Measurements from ENCODE around the gene CDC42EP4. TPM values are rescaled to one million over a fixed set of nuclear protein-coding genes. Genes with fewer than 3 reads are reported as not detected.

Gene CDC42EP4
- total and polyA plus RNA-seq, 9 of the 15 experiments (the other 6 are each of a cell fraction or from before 2014, with no cell fraction given), result 0.65 to 20.8 (median 12.3) TPM

GRCh38 chr17:73309727-73310596 lies 1.8 kb downstream of the CDC42EP4 start (continued):
- TF ChIP-seq ETV6 (IDR thresholded peaks at IDR 0.05; ENCODE audit: borderline replicate concordance in 1 of 2, low read depth in 2 of 2, low read length in 1 of 2) (no peak), ETV6 (CRISPR knock-in tag; IDR thresholded peaks at IDR 0.05; ENCODE audit: borderline replicate concordance) (no peak), ZNF589 (CRISPR knock-in tag; IDR thresholded peaks at IDR 0.05; ENCODE audit: low read depth) (no peak), MAFF (IDR thresholded peaks at IDR 0.05; ENCODE audit: low read length) (no peak), ZNF133 (CRISPR knock-in tag; IDR thresholded peaks at IDR 0.05) (no peak), CAMTA2 (CRISPR knock-in tag; conservative IDR thresholded peaks at IDR 0.05) (no peak), ATF4 (CRISPR knock-in tag; IDR thresholded peaks at IDR 0.05) (no peak), ATF7 (IDR thresholded peaks at IDR 0.05) (no peak), SAP30 (IDR thresholded peaks at IDR 0.05; ENCODE audit: borderline replicate concordance, insufficient read depth, low read depth, low read length, poor library complexity, severe bottlenecking) (peak; percentile 61), HDAC8 (tag; IDR thresholded peaks at IDR 0.05) (no peak), SIN3A (IDR thresholded peaks at IDR 0.05; ENCODE audit: borderline replicate concordance in 2 of 2, control insufficient read depth in 1 of 2, low read depth in 2 of 2, low read length in 2 of 2) (no peak; a peak in 1 of 4 replicates), PHB (CRISPR knock-in tag; IDR thresholded peaks at IDR 0.05) (no peak), CREM (IDR thresholded peaks at IDR 0.05; ENCODE audit: low read depth) (peak; percentile 26; the same call in 1 of the 2 replicates), NFE2L1 (tag; IDR thresholded peaks at IDR 0.05; ENCODE audit: borderline replicate concordance, low read depth) (no peak), FOXP1 (CRISPR knock-in tag; IDR thresholded peaks at IDR 0.05) (no peak), USF1 (CRISPR knock-in tag; IDR thresholded peaks at IDR 0.05) (peak; percentile 84), GATAD2B (IDR thresholded peaks at IDR 0.05; ENCODE audit: borderline replicate concordance) (no peak)
- TF ChIP-seq, protein P1, sequence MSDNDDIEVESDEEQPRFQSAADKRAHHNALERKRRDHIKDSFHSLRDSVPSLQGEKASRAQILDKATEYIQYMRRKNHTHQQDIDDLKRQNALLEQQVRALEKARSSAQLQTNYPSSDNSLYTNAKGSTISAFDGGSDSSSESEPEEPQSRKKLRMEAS (CRISPR knock-in tag; IDR thresholded peaks at IDR 0.05), result 0 out of 2 replicates have a peak, but pooled peaks have one; percentile 20
